Urinary bladder (tissue), 4 donors: ENCODE measurements around the gene ANKRD24. TPM values are rescaled to one million over a fixed set of nuclear protein-coding genes. Genes with fewer than 3 reads are reported as not detected.
"Not testable (repeated sequence)": the region's sequence is repeated elsewhere in the genome, so short reads cannot be mapped to it uniquely, and the experiment has no call there.

Experiments
- DNase-seq: peaks from one replicate; pipeline ENCODE4 v3.0.0-alpha.2; 2015; ENCODE audit errors: extremely low spot score
- H3K27ac ChIP-seq: one replicate; pipeline ENCODE4 v1.5.1; 2013; ENCODE audit warnings: low read depth, mild to moderate bottlenecking, moderate library complexity
- H3K36me3 ChIP-seq: one replicate; pipeline ENCODE4 v1.6.1; 2013; ENCODE audit warnings: mild to moderate bottlenecking, moderate library complexity; ENCODE audit not compliant: insufficient read depth
- H3K4me1 ChIP-seq: one replicate; pipeline ENCODE4 v1.6.1; 2013; ENCODE audit warnings: mild to moderate bottlenecking, moderate library complexity; ENCODE audit not compliant: insufficient read depth
- H3K4me3 ChIP-seq: one replicate; pipeline ENCODE4 v1.5.1; 2013; ENCODE audit warnings: low read depth, low read length
- WGBS: extraction: QIAGEN DNeasy Blood & Tissue Kit; methylation state at CpG from one replicate; pipeline ENCODE4 v1.1.7; 2013; 5-methylcytosine and 5-hydroxymethylcytosine counted together
- polyA plus RNA-seq: library from polyadenylated mRNA; stranded (reverse); fragments of 200-250 nt; gene quantifications from one replicate; pipeline ENCODE4 v1.2.3, GENCODE V29; 2013
- total RNA-seq: library from RNA; depleted of rRNA; stranded (reverse); fragments of >200 nt; gene quantifications from one replicate; pipeline ENCODE4 v1.2.3, GENCODE V29; 2014
- donor health status: healthy with polysubstance abuse.
- donor health status: healthy.

ANKRD24 gene
- total and polyA plus RNA-seq, 2 donors, result 0.72 to 1.2 TPM

GRCh38 chr19:4154571-4155312 is 27.7 kb upstream of the ANKRD24 start:
- WGBS, result 75% methylated on average over 21 of the region's 21 CpGs
- no peak overlapping the region for H3K4me3 ChIP-seq
- H3K36me3 ChIP-seq, result no peaks in the 10 kb centered on the region
- H3K4me1 ChIP-seq, result no peaks in the 10 kb centered on the region
- DNase-seq, result no peak
- H3K27ac ChIP-seq, result no peak overlapping the region

GRCh38 chr19:4157164-4157563 is 25.3 kb upstream of the ANKRD24 start:
- Histone ChIP-seq H3K27ac (no peak overlapping the region), H3K36me3 (no peaks in the 10 kb centered on the region), H3K4me3 (no peak overlapping the region), H3K4me1 (no peaks in the 10 kb centered on the region)
- no peak for DNase-seq
- WGBS, result 82% methylated on average over 6 of the region's 6 CpGs

- not testable (repeated sequence) for H3K4me3 ChIP-seq, DNase-seq, H3K36me3 ChIP-seq, H3K4me1 ChIP-seq, H3K27ac ChIP-seq
- 81% methylated on average over 8 of the region's 8 CpGs for WGBS
Measured at GRCh38 chr19:4157971-4158370, 24.5 kb upstream of the ANKRD24 start.

GRCh38 chr19:4161415-4162077 is 20.9 kb upstream of the ANKRD24 start:
- DNase-seq, result no peak
- Histone ChIP-seq H3K4me1 (no peaks in the 10 kb centered on the region), H3K27ac (no peak overlapping the region), H3K36me3 (no peaks in the 10 kb centered on the region), H3K4me3 (no peak overlapping the region)
- WGBS, result 79% methylated on average over 7 of the region's 7 CpGs

GRCh38 chr19:4164262-4164661 is 18.2 kb upstream of the ANKRD24 start:
- Histone ChIP-seq H3K4me3 (no peak overlapping the region), H3K4me1 (no peaks in the 10 kb centered on the region), H3K27ac (no peak overlapping the region), H3K36me3 (no peaks in the 10 kb centered on the region)
- DNase-seq, result no peak
- WGBS, result 59% methylated on average over 11 of the region's 11 CpGs

GRCh38 chr19:4171676-4172075 is 10.8 kb upstream of the ANKRD24 start:
- H3K4me1 ChIP-seq, result no peaks in the 10 kb centered on the region
- peaks cover 8% of the 10 kb centered on the region for H3K36me3 ChIP-seq
- no peak overlapping the region for H3K4me3 ChIP-seq
- no peak for DNase-seq
- H3K27ac ChIP-seq, result no peak overlapping the region
- 58% methylated on average over 22 of the region's 22 CpGs for WGBS

GRCh38 chr19:4172861-4173473 is 9.5 kb upstream of the ANKRD24 start:
- 3% methylated on average over 45 of the region's 45 CpGs for WGBS
- Histone ChIP-seq H3K4me1 (no peaks in the 10 kb centered on the region), H3K36me3 (peaks cover 8% of the 10 kb centered on the region), H3K27ac (no peak overlapping the region), H3K4me3 (no peak overlapping the region)
- no peak for DNase-seq

GRCh38 chr19:4173479-4174212 is 8.8 kb upstream of the ANKRD24 start:
- WGBS, result 37% methylated on average over 11 of the region's 11 CpGs
- H3K4me1 ChIP-seq, result no peaks in the 10 kb centered on the region
- no peak overlapping the region for H3K4me3 ChIP-seq
- no peak for DNase-seq
- H3K27ac ChIP-seq, result no peak overlapping the region
- peaks cover 8% of the 10 kb centered on the region for H3K36me3 ChIP-seq

- 81% methylated on average over 21 of the region's 21 CpGs for WGBS
- no peak overlapping the region for H3K27ac ChIP-seq
- no peak overlapping the region for H3K4me3 ChIP-seq
- peaks cover 12% of the 10 kb centered on the region for H3K36me3 ChIP-seq
- H3K4me1 ChIP-seq, result no peaks in the 10 kb centered on the region
- no peak for DNase-seq
Measured at GRCh38 chr19:4174213-4174894, 8.1 kb upstream of the ANKRD24 start.

GRCh38 chr19:4174895-4175668 is 7.4 kb upstream of the ANKRD24 start:
- no peak for DNase-seq
- no peak overlapping the region for H3K4me3 ChIP-seq
- WGBS, result 91% methylated on average over 41 of the region's 41 CpGs
- H3K36me3 ChIP-seq, result peaks cover 12% of the 10 kb centered on the region
- no peaks in the 10 kb centered on the region for H3K4me1 ChIP-seq
- no peak overlapping the region for H3K27ac ChIP-seq

- H3K27ac ChIP-seq, result no peak overlapping the region
- H3K4me1 ChIP-seq, result no peaks in the 10 kb centered on the region
- no peak overlapping the region for H3K4me3 ChIP-seq
- no peak for DNase-seq
- peaks cover 12% of the 10 kb centered on the region for H3K36me3 ChIP-seq
- 93% methylated on average over 12 of the region's 12 CpGs for WGBS
Measured at GRCh38 chr19:4175669-4175931, 6.9 kb upstream of the ANKRD24 start.

- H3K27ac ChIP-seq, result no peak overlapping the region
- H3K4me3 ChIP-seq, result no peak overlapping the region
- WGBS, result 96% methylated on average over 5 of the region's 5 CpGs
- H3K36me3 ChIP-seq, result peaks cover 12% of the 10 kb centered on the region
- DNase-seq, result no peak
- H3K4me1 ChIP-seq, result no peaks in the 10 kb centered on the region
Measured at GRCh38 chr19:4177146-4177545, 5.3 kb upstream of the ANKRD24 start.

- H3K36me3 ChIP-seq, result peaks cover 12% of the 10 kb centered on the region
- no peak overlapping the region for H3K4me3 ChIP-seq
- H3K27ac ChIP-seq, result no peak overlapping the region
- no peaks in the 10 kb centered on the region for H3K4me1 ChIP-seq
- DNase-seq, result no peak
- WGBS, result 92% methylated on average over 18 of the region's 18 CpGs
Measured at GRCh38 chr19:4178990-4179389, 3.5 kb upstream of the ANKRD24 start.
